Measurements from ENCODE around the gene LANCL2.

DNA sequence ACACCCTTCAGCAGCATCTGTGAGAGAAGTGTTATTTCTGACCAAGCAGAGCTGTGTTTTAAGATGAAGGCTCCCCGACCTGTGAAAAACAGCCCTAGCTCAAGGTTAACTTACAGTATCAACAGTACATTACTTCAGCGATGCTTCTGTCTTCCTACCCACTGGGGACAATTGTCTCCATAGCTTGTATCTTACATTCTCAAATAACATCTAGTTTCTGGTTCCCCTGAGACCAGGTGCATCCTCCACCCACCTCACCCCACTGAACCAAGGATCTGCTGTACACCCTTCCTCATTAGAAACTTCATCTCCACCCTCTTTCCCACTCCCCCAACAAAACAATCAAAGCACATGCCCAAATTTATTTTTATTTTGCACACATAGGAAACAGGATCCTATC is 105.1 kb downstream of the LANCL2 start:
- TF ChIP-seq, protein P1, sequence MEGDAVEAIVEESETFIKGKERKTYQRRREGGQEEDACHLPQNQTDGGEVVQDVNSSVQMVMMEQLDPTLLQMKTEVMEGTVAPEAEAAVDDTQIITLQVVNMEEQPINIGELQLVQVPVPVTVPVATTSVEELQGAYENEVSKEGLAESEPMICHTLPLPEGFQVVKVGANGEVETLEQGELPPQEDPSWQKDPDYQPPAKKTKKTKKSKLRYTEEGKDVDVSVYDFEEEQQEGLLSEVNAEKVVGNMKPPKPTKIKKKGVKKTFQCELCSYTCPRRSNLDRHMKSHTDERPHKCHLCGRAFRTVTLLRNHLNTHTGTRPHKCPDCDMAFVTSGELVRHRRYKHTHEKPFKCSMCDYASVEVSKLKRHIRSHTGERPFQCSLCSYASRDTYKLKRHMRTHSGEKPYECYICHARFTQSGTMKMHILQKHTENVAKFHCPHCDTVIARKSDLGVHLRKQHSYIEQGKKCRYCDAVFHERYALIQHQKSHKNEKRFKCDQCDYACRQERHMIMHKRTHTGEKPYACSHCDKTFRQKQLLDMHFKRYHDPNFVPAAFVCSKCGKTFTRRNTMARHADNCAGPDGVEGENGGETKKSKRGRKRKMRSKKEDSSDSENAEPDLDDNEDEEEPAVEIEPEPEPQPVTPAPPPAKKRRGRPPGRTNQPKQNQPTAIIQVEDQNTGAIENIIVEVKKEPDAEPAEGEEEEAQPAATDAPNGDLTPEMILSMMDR (IDR thresholded peaks at IDR 0.05 in 8 of 11, conservative IDR thresholded peaks at IDR 0.05 in 3 of 11): no peak
- TF ChIP-seq POLR2AphosphoS5 (IDR thresholded peaks at IDR 0.05): no peak
